HCT116 (cell line): ENCODE results near the gene ADORA2B. TPM values are rescaled to one million over a fixed set of nuclear protein-coding genes. Genes with fewer than 3 reads are reported as not detected.
A peak's percentile ranks its signal among the peaks of the same experiment; 100 is the strongest.

Experiments used
- ATAC-seq: fragments of 200-7000 bp; cut with Tn5 transposase; 2 replicates; pipeline ENCODE4 v1.9.1; 2020; ENCODE audit warnings: mild to moderate bottlenecking, moderate library complexity
- BruUV-seq: library from RNA; stranded (reverse); fragments of 400-500 nt; replicated peaks from 2 replicates; lab custom pipeline; 2021; lab: Mats Ljungman, UMichigan
- CTCF ChIA-PET: fragments of 300-600 bp; sonication (Branson Sonifier 250); formaldehyde crosslinking; loops from one replicate; lab custom pipeline; 2021; ENCODE audit warnings: antibody characterized with exemption; lab: Charles Lee
- POLR2A ChIA-PET: fragments of 300-600, 350-600 bp; sonication (Branson Sonifier 250); formaldehyde crosslinking; loops from one replicate; lab custom pipeline; 2021; ENCODE audit warnings: antibody characterized with exemption; lab: Charles Lee
- RAD21 ChIA-PET, 2 experiments: fragments of 300-600 bp; sonication (Branson Sonifier 250); formaldehyde crosslinking; loops; one replicate each; lab custom pipeline; 2023; ENCODE audit warnings: low total read pairs in 2 of 2; ENCODE audit not compliant: uncharacterized antibody in 2 of 2, unreplicated experiment in 2 of 2, low non-redundant PET in 1 of 2; lab: Charles Lee
- DNase-seq: peaks from one replicate; pipeline ENCODE4 v3.0.0-alpha.2; 2010; ENCODE audit warnings: low read depth, low spot score
- H2AFZ ChIP-seq: fragments of 200-600 bp; shearing (Covaris generic), sonication (generic); 2 replicates; pipeline ENCODE4 v1.6.1; 2017; ENCODE audit warnings: low read depth, mixed run types, mixed read lengths, antibody characterized with exemption, low read length; ENCODE audit not compliant: poor library complexity, severe bottlenecking
- H3K27ac ChIP-seq: 2 replicates; pipeline ENCODE4 v1.5.1; 2012; ENCODE audit warnings: low read depth, low read length
- H3K27me3 ChIP-seq: fragments of 200-600 bp; sonication (generic); 2 replicates; pipeline ENCODE4 v1.6.1; 2016; ENCODE audit warnings: mixed run types, low read length, mixed read lengths; ENCODE audit not compliant: insufficient read depth
- H3K36me3 ChIP-seq, 2 experiments: fragments of 200-500 bp in 1 of 2; fragments of 200-600 bp in 1 of 2; sonication (Bioruptor generic) in 1 of 2; sonication (generic) in 1 of 2; 2 replicates each; pipeline versions ENCODE4 v1.5.1 to v1.6.1; 2014 to 2016; ENCODE audit warnings: low read length in 2 of 2, inconsistent platforms in 1 of 2, mixed read lengths in 1 of 2, mixed run types in 1 of 2; ENCODE audit not compliant: insufficient read depth in 2 of 2, control insufficient read depth in 1 of 2
- H3K4me1 ChIP-seq, 2 experiments: fragments of 200-600 bp in 1 of 2; sonication (generic) in 1 of 2; 2 replicates each; pipeline versions ENCODE4 v1.5.1 to v1.6.1; 2012 to 2017; ENCODE audit warnings: low read length in 2 of 2, inconsistent platforms in 1 of 2, mild to moderate bottlenecking in 1 of 2, mixed read lengths in 1 of 2, mixed run types in 1 of 2, moderate library complexity in 1 of 2; ENCODE audit not compliant: insufficient read depth in 2 of 2, control insufficient read depth in 1 of 2
- H3K4me2 ChIP-seq: fragments of 200-600 bp; sonication (generic); 2 replicates; pipeline ENCODE4 v1.6.1; 2017; ENCODE audit warnings: mixed run types, low read length, mixed read lengths
- H3K4me3 ChIP-seq, 2 experiments: fragments of 200-600 bp in 1 of 2; sonication (generic) in 1 of 2; replicated peaks in 1 of 2; 2 replicates each; pipeline ENCODE4 v1.5.1; 2011 to 2016; ENCODE audit warnings: low read length in 2 of 2, control low read depth in 1 of 2, low read depth in 1 of 2, mild to moderate bottlenecking in 1 of 2, mixed read lengths in 1 of 2, mixed run types in 1 of 2
- H3K79me2 ChIP-seq: fragments of 200-600 bp; sonication (generic); 2 replicates; pipeline ENCODE4 v1.6.1; 2017; ENCODE audit warnings: mild to moderate bottlenecking, mixed run types, low read length, moderate library complexity, mixed read lengths; ENCODE audit not compliant: insufficient read depth
- H3K9ac ChIP-seq: fragments of 200-600 bp; sonication (generic); 2 replicates; pipeline ENCODE4 v1.6.1; 2016; ENCODE audit warnings: low read length, mixed read lengths
- H3K9me2 ChIP-seq: fragments of 200-600 bp; sonication (generic), shearing (Covaris generic); 2 replicates; pipeline ENCODE4 v1.6.1; 2017; ENCODE audit warnings: mixed run types, mild to moderate bottlenecking, moderate library complexity; ENCODE audit not compliant: insufficient read depth
- H3K9me3 ChIP-seq, 2 experiments: fragments of 200-500 bp in 1 of 2; fragments of 200-600 bp in 1 of 2; sonication (Bioruptor generic) in 1 of 2; sonication (generic) in 1 of 2; 2 replicates each; pipeline ENCODE4 v1.6.1; 2014 to 2017; ENCODE audit warnings: low read length in 2 of 2, mixed read lengths in 2 of 2, inconsistent platforms in 1 of 2, low read depth in 1 of 2, mild to moderate bottlenecking in 1 of 2, mixed run types in 1 of 2, moderate library complexity in 1 of 2; ENCODE audit not compliant: control insufficient read depth in 1 of 2, insufficient read depth in 1 of 2
- H4K20me1 ChIP-seq: fragments of 200-600 bp; sonication (generic), shearing (Covaris generic); 2 replicates; pipeline ENCODE4 v1.6.1; 2017; ENCODE audit warnings: mixed run types, mild to moderate bottlenecking, moderate library complexity; ENCODE audit not compliant: insufficient read depth
- CEBPB ChIP-seq: IDR thresholded peaks from 2 replicates; pipeline ENCODE4 v1.6.1; 2012; ENCODE audit warnings: low read depth
- ELF1 ChIP-seq: IDR thresholded peaks from 2 replicates; pipeline ENCODE4 v1.6.1; 2012; ENCODE audit warnings: low read depth, borderline replicate concordance
- POLR2AphosphoS5 ChIP-seq: IDR thresholded peaks from 2 replicates; pipeline ENCODE4 v1.6.1; 2011; ENCODE audit warnings: mild to moderate bottlenecking, low read depth, low read length, moderate library complexity
- SIN3A ChIP-seq: IDR thresholded peaks from 2 replicates; pipeline ENCODE4 v1.6.1; 2012; ENCODE audit warnings: low read depth
- YY1 ChIP-seq: IDR thresholded peaks from 2 replicates; pipeline ENCODE4 v1.6.1; 2011; ENCODE audit warnings: low read length, low read depth, moderate library complexity, mild to moderate bottlenecking; ENCODE audit not compliant: insufficient replicate concordance; ENCODE audit errors: extremely low read depth
- ZFX ChIP-seq: fragments of 450-650 bp; IDR thresholded peaks from 2 replicates; pipeline ENCODE4 v1.6.1; 2017
- intact Hi-C: fragments of 100-400 bp; cut with micrococcal nuclease; formaldehyde crosslinking; loops from 2 replicates; pipeline ENCODE4 v1.10.0; 2022
- total RNA-seq: library from RNA; stranded (reverse); gene quantifications from one replicate; pipeline ENCODE4 v1.2.1, GENCODE V29; 2021; ENCODE audit not compliant: unreplicated experiment
- TF ChIP-seq, protein P1 (sequence below): IDR thresholded peaks from 2 replicates; pipeline ENCODE4 v1.6.1; 2012; ENCODE audit warnings: low read depth

Gene ADORA2B
- total RNA-seq, 1 experiment from 2014 or later: 47.5 TPM

DNA sequence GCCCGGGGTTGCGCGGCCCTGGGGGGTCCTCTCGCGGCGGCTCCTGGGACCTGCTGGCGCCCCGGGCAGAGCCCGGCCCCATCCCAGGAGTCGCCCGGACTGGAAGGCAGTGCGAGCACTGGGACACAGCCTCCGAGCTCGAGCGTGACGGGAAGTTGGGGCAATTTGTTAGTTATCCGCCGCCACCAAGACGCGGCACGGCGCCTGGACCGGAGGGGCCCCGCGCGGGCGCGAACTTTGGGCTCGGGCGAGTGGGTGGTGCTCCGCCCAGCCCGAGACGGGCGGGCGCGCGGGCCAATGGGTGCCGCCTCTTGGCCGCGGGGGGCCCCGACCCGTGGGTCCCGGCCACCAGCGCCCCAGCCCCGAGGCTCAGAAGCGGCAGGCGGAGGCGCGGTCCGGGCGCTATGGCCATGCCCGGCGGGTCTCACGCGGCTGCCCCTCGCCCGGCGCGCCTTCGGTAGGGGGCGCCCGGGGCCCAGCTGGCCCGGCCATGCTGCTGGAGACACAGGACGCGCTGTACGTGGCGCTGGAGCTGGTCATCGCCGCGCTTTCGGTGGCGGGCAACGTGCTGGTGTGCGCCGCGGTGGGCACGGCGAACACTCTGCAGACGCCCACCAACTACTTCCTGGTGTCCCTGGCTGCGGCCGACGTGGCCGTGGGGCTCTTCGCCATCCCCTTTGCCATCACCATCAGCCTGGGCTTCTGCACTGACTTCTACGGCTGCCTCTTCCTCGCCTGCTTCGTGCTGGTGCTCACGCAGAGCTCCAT is at the start of gene ADORA2B (continued):
- TF ChIP-seq, protein P1, sequence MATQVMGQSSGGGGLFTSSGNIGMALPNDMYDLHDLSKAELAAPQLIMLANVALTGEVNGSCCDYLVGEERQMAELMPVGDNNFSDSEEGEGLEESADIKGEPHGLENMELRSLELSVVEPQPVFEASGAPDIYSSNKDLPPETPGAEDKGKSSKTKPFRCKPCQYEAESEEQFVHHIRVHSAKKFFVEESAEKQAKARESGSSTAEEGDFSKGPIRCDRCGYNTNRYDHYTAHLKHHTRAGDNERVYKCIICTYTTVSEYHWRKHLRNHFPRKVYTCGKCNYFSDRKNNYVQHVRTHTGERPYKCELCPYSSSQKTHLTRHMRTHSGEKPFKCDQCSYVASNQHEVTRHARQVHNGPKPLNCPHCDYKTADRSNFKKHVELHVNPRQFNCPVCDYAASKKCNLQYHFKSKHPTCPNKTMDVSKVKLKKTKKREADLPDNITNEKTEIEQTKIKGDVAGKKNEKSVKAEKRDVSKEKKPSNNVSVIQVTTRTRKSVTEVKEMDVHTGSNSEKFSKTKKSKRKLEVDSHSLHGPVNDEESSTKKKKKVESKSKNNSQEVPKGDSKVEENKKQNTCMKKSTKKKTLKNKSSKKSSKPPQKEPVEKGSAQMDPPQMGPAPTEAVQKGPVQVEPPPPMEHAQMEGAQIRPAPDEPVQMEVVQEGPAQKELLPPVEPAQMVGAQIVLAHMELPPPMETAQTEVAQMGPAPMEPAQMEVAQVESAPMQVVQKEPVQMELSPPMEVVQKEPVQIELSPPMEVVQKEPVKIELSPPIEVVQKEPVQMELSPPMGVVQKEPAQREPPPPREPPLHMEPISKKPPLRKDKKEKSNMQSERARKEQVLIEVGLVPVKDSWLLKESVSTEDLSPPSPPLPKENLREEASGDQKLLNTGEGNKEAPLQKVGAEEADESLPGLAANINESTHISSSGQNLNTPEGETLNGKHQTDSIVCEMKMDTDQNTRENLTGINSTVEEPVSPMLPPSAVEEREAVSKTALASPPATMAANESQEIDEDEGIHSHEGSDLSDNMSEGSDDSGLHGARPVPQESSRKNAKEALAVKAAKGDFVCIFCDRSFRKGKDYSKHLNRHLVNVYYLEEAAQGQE: no peak
- TF ChIP-seq POLR2AphosphoS5 (peak; percentile 85), YY1 (peak; percentile 64), ELF1 (no peak)

DNA sequence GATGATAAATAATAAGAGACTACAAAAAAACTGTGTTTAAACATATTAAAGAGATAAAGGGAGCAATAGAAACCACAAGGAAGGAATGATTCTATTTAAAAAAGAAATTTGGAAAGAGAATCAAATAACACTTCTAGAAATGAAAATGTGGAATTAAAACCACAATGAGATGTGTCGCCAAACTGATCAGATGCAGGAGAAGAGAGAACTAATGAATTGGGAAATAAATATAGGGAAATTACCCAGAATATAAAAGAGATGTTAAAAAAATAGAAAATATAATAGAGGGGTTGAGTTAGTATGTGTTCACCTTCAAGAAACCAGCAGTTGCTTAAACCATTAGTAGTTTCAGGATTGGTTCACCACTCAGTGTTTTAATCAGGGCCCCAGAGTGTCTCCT is 48.7 kb upstream of the ADORA2B start:
- ChIA-PET CTCF (no interaction called here), POLR2A (no interaction called here), RAD21 (no interaction called here)
- no peak for DNase-seq
- H3K9me2 ChIP-seq: no peaks in the 10 kb centered on the region
- intact Hi-C loops: no loop called here
- no peak overlapping the region for H3K9ac ChIP-seq
- no TSS peak for BruUV-seq
- H4K20me1 ChIP-seq: no peaks in the 10 kb centered on the region
- no peaks in the 10 kb centered on the region for H3K27me3 ChIP-seq
- H3K27ac ChIP-seq: no peak overlapping the region
- no peaks in the 10 kb centered on the region for H3K36me3 ChIP-seq
- no peak for ATAC-seq
- H3K4me1 ChIP-seq: peaks cover 0 to 3% of the 10 kb centered on the region in 2 experiments; a peak in 1 of 4 replicates
- no peak overlapping the region for H2AFZ ChIP-seq
- no peak overlapping the region for H3K4me3 ChIP-seq
- no peak overlapping the region for H3K4me2 ChIP-seq
- H3K79me2 ChIP-seq: no peaks in the 10 kb centered on the region
- no peaks in the 10 kb centered on the region for H3K9me3 ChIP-seq
- TF ChIP-seq SIN3A (no peak), CEBPB (no peak), ZFX (no peak)
